Measurements from ENCODE around the gene ADRA2C. TPM values are rescaled to one million over a fixed set of nuclear protein-coding genes. Genes with fewer than 3 reads are reported as not detected.

The ADRA2C gene
- total RNA-seq, 2 experiments from 2014 or later = not detected

DNA sequence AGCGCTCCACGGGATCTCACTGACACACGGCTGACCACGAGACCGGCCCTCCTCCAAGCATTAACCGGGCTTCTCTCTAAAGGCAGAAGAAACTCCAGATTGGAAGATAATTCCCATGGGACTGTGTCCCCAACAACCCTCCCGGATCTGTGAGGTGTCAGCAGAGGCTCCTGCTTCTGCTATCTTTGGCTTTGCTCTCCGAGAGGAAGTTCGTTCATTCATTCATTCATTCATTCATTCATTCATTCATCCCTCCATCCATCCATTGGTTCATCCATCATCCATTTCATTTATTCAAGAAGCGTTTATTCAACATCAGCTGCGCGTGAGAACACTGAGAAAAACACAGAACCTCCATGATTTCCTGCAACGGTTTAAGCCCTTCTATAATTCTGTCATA is 11.5 kb downstream of the ADRA2C start:
- ATAC-seq (ENCODE audit: poor library complexity) (no peak), DNase-seq (no peak)
- POLR2A ChIA-PET = no interaction called here
- CTCF ChIA-PET = no interaction called here
- H3K27ac Mint-ChIP-seq = no peak overlapping the region
- intact Hi-C loops (cut with DNase I, micrococcal nuclease) = no loop called here
- no peak overlapping the region for H3K4me3 Mint-ChIP-seq
- peaks cover 2% of the 10 kb centered on the region for H3K9me3 Mint-ChIP-seq
- H3K36me3 Mint-ChIP-seq (ENCODE audit: low read depth) = no peaks in the 10 kb centered on the region
- Histone ChIP-seq H3K27ac (ENCODE audit: low read depth in 1 of 2, low read length in 2 of 2) (no peak overlapping the region), H3K4me3 (ENCODE audit: low read length) (no peak overlapping the region), H3K9me3 (ENCODE audit: control insufficient read depth in 1 of 2, insufficient read depth in 1 of 2, low read length in 2 of 2) (peaks cover 6 to 47% of the 10 kb centered on the region in 2 experiments), H3K36me3 (ENCODE audit: insufficient read depth, low read length) (no peaks in the 10 kb centered on the region), H3K4me1 (ENCODE audit: insufficient read depth, low read length) (no peaks in the 10 kb centered on the region), H3K27me3 (ENCODE audit: control insufficient read depth in 1 of 2, insufficient read depth in 2 of 2, low read length in 2 of 2) (peaks cover 0 to 2% of the 10 kb centered on the region in 2 experiments)
- no peaks in the 10 kb centered on the region for H3K4me1 Mint-ChIP-seq (ENCODE audit: low read depth)
- TF ChIP-seq, protein P1, sequence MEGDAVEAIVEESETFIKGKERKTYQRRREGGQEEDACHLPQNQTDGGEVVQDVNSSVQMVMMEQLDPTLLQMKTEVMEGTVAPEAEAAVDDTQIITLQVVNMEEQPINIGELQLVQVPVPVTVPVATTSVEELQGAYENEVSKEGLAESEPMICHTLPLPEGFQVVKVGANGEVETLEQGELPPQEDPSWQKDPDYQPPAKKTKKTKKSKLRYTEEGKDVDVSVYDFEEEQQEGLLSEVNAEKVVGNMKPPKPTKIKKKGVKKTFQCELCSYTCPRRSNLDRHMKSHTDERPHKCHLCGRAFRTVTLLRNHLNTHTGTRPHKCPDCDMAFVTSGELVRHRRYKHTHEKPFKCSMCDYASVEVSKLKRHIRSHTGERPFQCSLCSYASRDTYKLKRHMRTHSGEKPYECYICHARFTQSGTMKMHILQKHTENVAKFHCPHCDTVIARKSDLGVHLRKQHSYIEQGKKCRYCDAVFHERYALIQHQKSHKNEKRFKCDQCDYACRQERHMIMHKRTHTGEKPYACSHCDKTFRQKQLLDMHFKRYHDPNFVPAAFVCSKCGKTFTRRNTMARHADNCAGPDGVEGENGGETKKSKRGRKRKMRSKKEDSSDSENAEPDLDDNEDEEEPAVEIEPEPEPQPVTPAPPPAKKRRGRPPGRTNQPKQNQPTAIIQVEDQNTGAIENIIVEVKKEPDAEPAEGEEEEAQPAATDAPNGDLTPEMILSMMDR (IDR thresholded peaks at IDR 0.05) = no peak
- peaks cover 5% of the 10 kb centered on the region for H3K27me3 Mint-ChIP-seq

DNA sequence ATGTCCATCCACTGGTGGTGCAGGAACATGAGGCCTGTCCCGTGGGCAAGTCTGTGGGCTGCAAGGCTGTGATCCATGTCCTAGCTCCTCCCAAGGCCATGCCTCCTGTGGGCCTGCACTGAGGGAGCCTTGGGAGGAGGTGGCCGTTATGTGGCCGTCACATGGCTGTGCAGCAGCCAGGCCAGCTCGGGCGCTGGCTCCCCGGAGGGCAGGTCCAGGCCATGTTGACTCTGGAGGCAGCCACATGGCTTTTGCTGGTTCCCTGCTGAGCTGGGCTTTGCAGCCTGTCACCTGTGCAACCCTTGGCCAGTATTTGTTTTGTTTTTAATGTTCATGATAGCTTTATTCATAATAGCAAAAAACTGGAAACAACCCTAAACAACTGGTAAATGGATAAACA is 13.3 kb downstream of the ADRA2C start:
- Mint-ChIP-seq H3K27me3 (peaks cover 5% of the 10 kb centered on the region), H3K4me3 (no peak overlapping the region), H3K36me3 (ENCODE audit: low read depth) (no peaks in the 10 kb centered on the region), H3K9me3 (peaks cover 2% of the 10 kb centered on the region), H3K27ac (no peak overlapping the region), H3K4me1 (ENCODE audit: low read depth) (no peaks in the 10 kb centered on the region)
- Histone ChIP-seq H3K9me3 (ENCODE audit: control insufficient read depth in 1 of 2, insufficient read depth in 1 of 2, low read length in 2 of 2) (peaks cover 6 to 41% of the 10 kb centered on the region in 2 experiments), H3K36me3 (ENCODE audit: insufficient read depth, low read length) (no peaks in the 10 kb centered on the region), H3K27ac (ENCODE audit: low read depth in 1 of 2, low read length in 2 of 2) (no peak overlapping the region), H3K27me3 (ENCODE audit: control insufficient read depth in 1 of 2, insufficient read depth in 2 of 2, low read length in 2 of 2) (peaks cover 0 to 2% of the 10 kb centered on the region in 2 experiments), H3K4me3 (ENCODE audit: low read length) (no peak overlapping the region), H3K4me1 (ENCODE audit: insufficient read depth, low read length) (no peaks in the 10 kb centered on the region)
- CTCF ChIA-PET = no interaction called here
- intact Hi-C loops (cut with DNase I, micrococcal nuclease) = no loop called here
- ATAC-seq (ENCODE audit: poor library complexity) = no peak
- TF ChIP-seq, protein P1 (IDR thresholded peaks at IDR 0.05) = no peak
- no peak for DNase-seq
- POLR2A ChIA-PET = no interaction called here

DNA sequence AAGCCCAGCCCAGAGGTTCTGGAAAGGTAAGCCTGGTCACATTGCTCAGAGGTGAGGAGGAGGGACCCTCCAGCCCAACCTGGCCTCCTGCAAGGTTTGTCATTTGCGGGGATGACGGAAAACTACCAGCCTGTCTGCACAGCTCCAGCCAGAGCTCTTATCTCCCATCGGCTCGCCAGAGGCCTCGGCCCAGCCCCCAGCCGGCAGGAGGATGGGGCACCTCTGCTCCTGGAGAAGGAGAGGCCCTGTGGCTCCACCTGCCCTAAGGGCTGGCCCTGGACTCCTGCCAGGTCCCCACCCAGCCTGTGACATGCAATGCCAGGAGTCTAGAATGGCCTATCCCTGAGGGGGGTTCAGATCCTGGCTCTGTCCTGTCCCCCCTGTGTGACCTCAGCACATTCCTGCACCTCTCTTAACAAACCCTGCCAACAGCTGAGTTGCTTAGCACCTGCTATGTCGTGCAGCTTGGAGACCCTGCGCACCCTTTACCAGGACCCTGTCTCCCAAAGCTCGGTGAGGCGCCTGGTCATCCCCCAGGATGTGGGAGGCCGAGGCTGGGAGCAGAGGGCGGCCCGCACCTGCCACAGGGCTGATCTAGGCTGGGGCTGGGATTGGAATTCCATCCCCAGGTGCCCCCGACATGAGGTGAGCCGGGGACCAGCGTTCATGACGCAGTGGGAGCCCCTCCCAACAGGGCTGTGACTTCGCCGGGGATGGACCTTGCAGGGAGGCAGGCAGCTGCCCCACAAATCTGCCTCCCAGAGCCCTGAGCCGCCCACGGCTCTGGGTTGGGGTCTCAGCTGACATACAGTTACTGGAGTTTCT is 14.4 kb downstream of the ADRA2C start:
- intact Hi-C loops (cut with DNase I, micrococcal nuclease) = no loop called here
- no peaks in the 10 kb centered on the region for H3K4me1 Mint-ChIP-seq (ENCODE audit: low read depth)
- TF ChIP-seq, protein P1 (IDR thresholded peaks at IDR 0.05) = no peak
- H3K4me1 ChIP-seq (ENCODE audit: insufficient read depth, low read length) = no peaks in the 10 kb centered on the region
- no peak overlapping the region for H3K4me3 ChIP-seq (ENCODE audit: low read length)
- H3K9me3 ChIP-seq (ENCODE audit: control insufficient read depth in 1 of 2, insufficient read depth in 1 of 2, low read length in 2 of 2) = peaks cover 6 to 41% of the 10 kb centered on the region in 2 experiments
- DNase-seq (no peak), ATAC-seq (ENCODE audit: poor library complexity) (no peak)
- peaks cover 2% of the 10 kb centered on the region for H3K9me3 Mint-ChIP-seq
- H3K27ac Mint-ChIP-seq = no peak overlapping the region
- H3K27me3 Mint-ChIP-seq = peaks cover 5% of the 10 kb centered on the region
- ChIA-PET POLR2A (no interaction called here), CTCF (no interaction called here)
- H3K27ac ChIP-seq (ENCODE audit: low read depth in 1 of 2, low read length in 2 of 2) = no peak overlapping the region
- H3K4me3 Mint-ChIP-seq = no peak overlapping the region
- H3K36me3 ChIP-seq (ENCODE audit: insufficient read depth, low read length) = no peaks in the 10 kb centered on the region
- no peaks in the 10 kb centered on the region for H3K36me3 Mint-ChIP-seq (ENCODE audit: low read depth)
- peaks cover 0 to 2% of the 10 kb centered on the region in 2 experiments for H3K27me3 ChIP-seq (ENCODE audit: control insufficient read depth in 1 of 2, insufficient read depth in 2 of 2, low read length in 2 of 2)
